ENCODE data around the gene HLA-F.
A peak's percentile ranks its signal among the peaks of the same experiment; 100 is the strongest.

Gene HLA-F

GRCh38 chr6:29680416-29680815 lies 42.8 kb upstream of the HLA-F start:
- no peak overlapping the region for H3K4me3 ChIP-seq (ENCODE audit: low read depth, low read length)
- TF ChIP-seq POLR2A (IDR thresholded peaks at IDR 0.05; ENCODE audit: extremely low read depth, insufficient read length) (no peak), CTCF (IDR thresholded peaks at IDR 0.05; ENCODE audit: low read depth, low read length) (no peak), MAX (IDR thresholded peaks at IDR 0.05; ENCODE audit: low read depth, low read length) (no peak), MYC (IDR thresholded peaks at IDR 0.05; ENCODE audit: low read depth, low read length) (no peak)
- no peak for DNase-seq (ENCODE audit: low read depth)

- no peak for DNase-seq (ENCODE audit: low read depth)
- H3K4me3 ChIP-seq (ENCODE audit: low read depth, low read length) = no peak within 1 kb of the TSS
- no peak for TF ChIP-seq CTCF (IDR thresholded peaks at IDR 0.05; ENCODE audit: low read depth, low read length)
- TF ChIP-seq MYC (IDR thresholded peaks at IDR 0.05; ENCODE audit: low read depth, low read length) = no peak
- TF ChIP-seq MAX (IDR thresholded peaks at IDR 0.05; ENCODE audit: low read depth, low read length) = no peak
- TF ChIP-seq POLR2A (IDR thresholded peaks at IDR 0.05; ENCODE audit: extremely low read depth, insufficient read length) = no peak
These were observed 42.3 kb upstream of the HLA-F start, which contains the start of gene ZFP57 for GRCh38 chr6:29680904-29681303. Gene ZFP57, minus strand, starts transcription at chr6:29681152. Its CDS starts 4,149 bp downstream, at chr6:29677003.

GRCh38 chr6:29681811-29682210 lies 41.4 kb upstream of the HLA-F start:
- no peak overlapping the region for H3K4me3 ChIP-seq (ENCODE audit: low read depth, low read length)
- no peak for DNase-seq (ENCODE audit: low read depth)
- TF ChIP-seq POLR2A (IDR thresholded peaks at IDR 0.05; ENCODE audit: extremely low read depth, insufficient read length) = no peak

GRCh38 chr6:29685718-29686326 lies 37.4 kb upstream of the HLA-F start:
- TF ChIP-seq MYC (IDR thresholded peaks at IDR 0.05; ENCODE audit: low read depth, low read length) = no peak
- no peak for TF ChIP-seq MAX (IDR thresholded peaks at IDR 0.05; ENCODE audit: low read depth, low read length)
- no peak for TF ChIP-seq POLR2A (IDR thresholded peaks at IDR 0.05; ENCODE audit: extremely low read depth, insufficient read length)
- TF ChIP-seq CTCF (IDR thresholded peaks at IDR 0.05; ENCODE audit: low read depth, low read length) = no peak
- no peak for DNase-seq (ENCODE audit: low read depth)

GRCh38 chr6:29694637-29695036 lies 28.6 kb upstream of the HLA-F start:
- TF ChIP-seq POLR2A (IDR thresholded peaks at IDR 0.05; ENCODE audit: extremely low read depth, insufficient read length) (no peak), CTCF (IDR thresholded peaks at IDR 0.05; ENCODE audit: low read depth, low read length) (no peak), MYC (IDR thresholded peaks at IDR 0.05; ENCODE audit: low read depth, low read length) (no peak), MAX (IDR thresholded peaks at IDR 0.05; ENCODE audit: low read depth, low read length) (no peak)
- no peak for DNase-seq (ENCODE audit: low read depth)
- H3K4me3 ChIP-seq (ENCODE audit: low read depth, low read length) = no peak overlapping the region

More at GRCh38 chr6:29685718-29686326, 37.4 kb upstream of the HLA-F start:
- no peak overlapping the region for H3K4me3 ChIP-seq (ENCODE audit: low read depth, low read length)

- TF ChIP-seq MYC (IDR thresholded peaks at IDR 0.05; ENCODE audit: low read depth, low read length) (no peak), CTCF (IDR thresholded peaks at IDR 0.05; ENCODE audit: low read depth, low read length) (peak; percentile 72)
- no peak overlapping the region for H3K4me3 ChIP-seq (ENCODE audit: low read depth, low read length)
- peak; percentile 17 for DNase-seq (ENCODE audit: low read depth)
These were observed 26.8 kb upstream of the HLA-F start for GRCh38 chr6:29696147-29697125.
